ENCODE results near the gene S100A5.
"Not testable (repeated sequence)": the region's sequence is repeated elsewhere in the genome, so short reads cannot be mapped to it uniquely, and the experiment has no call there.

Gene S100A5

GRCh38 chr1:153532181-153532580, 8.6 kb downstream of the S100A5 start:
- no peak for DNase-seq

- DNase-seq: no peak
These were observed 9.1 kb downstream of the S100A5 start for GRCh38 chr1:153531638-153532037.

- no peak for DNase-seq
These were observed 13.1 kb downstream of the S100A5 start for GRCh38 chr1:153527683-153528040.

DNA sequence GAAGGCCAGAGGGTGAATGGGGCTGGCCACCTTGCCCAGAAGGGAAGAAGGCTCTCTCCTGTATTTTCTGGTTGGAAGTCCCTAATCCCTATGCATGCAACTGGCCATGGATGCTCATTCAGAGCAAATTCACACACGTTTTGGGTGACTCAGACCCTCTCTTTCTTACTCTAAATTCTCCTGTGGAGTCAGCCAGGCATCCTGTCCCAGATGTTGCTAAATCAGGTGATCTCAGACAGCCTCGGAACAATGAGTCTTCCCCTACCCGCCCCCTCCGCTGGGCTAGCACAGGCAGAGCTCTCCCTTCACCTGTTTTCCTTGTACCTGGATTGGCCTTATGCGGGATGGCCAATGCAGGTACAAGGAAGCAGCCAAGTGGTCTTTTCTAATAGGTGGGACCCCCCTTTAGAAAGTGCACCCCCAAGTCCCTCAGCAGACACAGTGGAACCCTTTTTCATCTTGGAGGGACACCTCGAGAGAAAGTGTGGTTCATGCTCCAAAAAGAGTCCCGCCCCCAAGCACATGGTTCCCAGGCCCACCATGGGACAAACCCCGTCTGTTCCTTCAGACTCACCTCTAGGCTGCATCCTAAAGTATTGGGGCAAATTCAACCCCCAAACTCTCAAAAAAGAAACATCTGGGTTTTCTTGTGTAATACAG, 13.6 kb downstream of the S100A5 start:
- DNase-seq: no peak

GRCh38 chr1:153526132-153526543, 14.6 kb downstream of the S100A5 start:
- no peak for DNase-seq

GRCh38 chr1:153525088-153525728, 15.5 kb downstream of the S100A5 start:
- DNase-seq: no peak

DNA sequence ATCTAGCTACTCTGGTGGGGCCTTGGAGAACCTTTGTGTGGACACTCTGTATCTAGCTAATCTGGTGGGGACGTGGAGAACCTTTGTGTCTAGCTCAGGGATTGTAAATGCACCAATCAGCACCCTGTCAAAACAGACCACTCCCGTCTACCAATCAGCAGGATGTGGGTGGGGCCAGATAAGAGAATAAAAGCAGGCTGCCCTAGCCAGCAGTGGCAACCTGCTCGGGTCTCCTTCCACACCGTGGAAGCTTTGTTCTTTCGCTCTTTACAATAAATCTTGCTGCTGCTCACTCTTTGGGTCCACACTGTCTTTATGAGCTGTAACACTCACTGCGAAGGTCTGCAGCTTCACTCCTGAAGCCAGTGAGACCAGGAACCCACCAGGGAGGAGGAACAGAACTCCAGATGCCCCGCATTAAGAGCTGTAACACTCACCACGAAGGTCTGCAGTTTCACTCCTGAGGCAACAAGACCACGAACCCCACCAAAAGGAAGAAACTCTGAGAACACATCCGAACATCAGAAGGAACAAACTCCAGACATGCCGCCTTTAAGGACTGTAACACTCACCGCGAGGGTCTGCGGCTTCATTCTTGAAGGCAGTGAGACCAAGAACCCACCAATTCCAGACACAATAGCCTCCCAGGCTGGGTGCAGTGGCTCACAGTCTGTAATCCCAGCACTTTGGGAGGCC, 18.2 kb downstream of the S100A5 start:
- DNase-seq: not testable (repeated sequence)

- not testable (repeated sequence) for DNase-seq
These were observed 18.9 kb downstream of the S100A5 start for GRCh38 chr1:153521808-153522207.

DNA sequence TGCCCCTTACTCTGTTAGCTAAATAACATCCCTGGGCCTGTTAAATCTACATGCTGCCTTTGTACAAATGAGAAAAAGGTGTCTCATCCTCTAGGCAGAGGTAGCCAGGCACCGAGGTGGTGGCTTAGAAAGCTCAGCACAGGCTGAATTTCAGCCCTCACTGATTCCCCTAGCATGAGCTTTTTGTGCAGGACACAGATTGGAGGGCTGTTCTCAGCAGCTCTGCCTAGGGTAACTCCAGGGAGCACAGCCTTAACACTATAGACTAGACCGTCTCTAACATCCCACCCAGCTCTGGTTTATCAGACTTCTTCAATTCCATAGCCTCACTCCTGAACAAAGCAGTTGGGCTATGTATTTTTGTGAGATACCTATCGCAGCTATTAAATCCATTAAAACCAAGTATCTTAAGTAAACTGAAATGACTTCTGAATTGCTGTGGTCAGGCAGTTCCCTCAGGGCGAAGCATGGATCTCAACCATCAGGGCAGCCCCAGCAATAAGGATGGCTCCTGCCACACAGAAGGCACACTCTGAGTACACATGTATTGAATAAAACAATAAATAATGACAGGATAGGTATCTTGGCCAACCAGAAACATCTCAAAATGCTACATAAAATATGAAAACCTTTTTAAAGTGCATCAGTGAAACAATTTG, 19.8 kb downstream of the S100A5 start:
- no peak for DNase-seq

DNA sequence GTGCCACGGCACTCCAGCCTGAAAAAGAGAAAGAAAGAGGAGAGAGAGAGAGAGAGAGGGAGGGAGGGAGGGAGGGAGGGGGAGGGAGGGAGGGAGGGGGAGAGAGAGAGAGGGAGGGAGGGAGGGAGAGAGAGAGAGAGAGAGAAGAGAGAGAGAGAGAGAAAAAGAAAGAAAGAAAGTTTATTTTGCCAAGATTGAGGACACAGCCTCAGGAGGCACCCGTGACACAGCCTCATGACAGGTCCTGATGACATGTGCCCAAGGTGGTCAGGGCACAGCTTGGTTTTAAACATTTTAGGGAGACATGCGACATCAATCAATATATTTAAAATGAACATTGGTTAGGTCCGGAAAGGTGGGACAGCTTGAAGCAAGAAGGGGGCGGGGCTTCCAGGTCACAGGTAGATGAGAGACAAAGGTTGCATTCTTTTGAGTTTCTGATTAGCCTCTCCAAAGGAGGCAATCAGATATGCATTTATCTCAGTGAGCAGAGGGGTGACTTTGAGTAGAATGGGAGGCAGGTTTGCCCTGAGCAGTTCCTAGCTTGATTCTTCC, 20.5 kb downstream of the S100A5 start:
- not testable (repeated sequence) for DNase-seq

DNA sequence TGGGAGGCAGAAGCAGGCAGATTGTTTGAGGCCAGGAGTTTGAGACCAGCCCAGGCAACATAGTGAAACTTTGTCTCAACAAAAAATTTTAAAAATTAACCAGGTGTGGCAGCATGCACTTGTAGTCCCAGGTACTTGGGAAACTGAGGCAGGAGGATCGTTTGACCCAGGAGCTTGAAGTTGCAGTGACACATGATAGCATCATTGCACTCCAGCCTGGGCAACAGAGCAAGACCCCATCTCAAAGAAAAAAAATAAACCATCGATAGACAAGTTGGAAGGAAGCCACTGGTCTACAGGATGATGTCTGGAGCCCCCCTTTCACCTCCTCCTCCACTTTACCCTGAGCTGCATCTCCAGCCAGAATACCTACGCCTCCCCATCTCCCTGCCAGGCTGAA, 21.5 kb downstream of the S100A5 start:
- DNase-seq: no peak

DNA sequence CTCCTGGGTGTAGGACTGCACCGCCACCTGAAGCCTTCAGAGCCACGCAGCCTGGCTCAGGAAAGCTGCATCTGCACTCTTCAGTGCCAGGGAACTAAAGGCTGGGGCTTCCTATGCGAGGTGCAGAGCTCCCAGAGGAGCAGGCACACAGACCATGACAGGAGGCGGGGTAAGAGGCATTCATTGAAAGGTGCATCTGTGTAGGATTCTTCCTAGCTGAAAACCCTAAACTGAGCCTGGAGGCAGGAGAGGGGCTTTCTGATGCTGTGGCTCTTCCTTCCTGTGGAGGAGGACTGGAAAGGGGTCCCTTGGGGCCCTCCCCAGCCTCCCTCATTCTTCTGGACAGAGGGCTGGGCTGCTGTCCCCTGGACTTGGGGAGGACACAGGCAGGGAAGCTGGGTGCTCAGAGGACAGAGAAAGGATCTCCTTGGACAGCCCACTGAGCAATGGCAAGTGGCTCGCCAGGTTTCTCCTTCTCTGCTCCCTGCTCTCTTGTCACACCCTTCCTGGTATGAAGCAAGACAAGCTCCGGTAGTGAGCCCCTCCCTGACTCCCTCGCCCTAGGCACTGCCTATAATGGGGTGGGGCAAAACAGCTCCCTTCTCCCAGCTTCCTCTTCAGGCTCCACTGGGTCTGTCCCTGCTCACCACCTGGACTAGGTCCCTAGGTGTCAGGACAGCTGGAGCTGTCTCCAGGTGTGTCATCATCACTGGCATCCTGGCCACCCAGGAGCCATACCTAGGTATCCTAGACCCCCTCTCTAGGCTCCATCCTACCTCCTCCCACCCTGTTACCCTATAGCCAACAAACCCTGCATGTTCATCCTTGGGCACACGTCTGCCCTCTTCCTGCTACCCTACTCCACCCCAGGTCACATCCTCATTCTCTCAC, 25.0 kb downstream of the S100A5 start:
- DNase-seq: no peak

DNA sequence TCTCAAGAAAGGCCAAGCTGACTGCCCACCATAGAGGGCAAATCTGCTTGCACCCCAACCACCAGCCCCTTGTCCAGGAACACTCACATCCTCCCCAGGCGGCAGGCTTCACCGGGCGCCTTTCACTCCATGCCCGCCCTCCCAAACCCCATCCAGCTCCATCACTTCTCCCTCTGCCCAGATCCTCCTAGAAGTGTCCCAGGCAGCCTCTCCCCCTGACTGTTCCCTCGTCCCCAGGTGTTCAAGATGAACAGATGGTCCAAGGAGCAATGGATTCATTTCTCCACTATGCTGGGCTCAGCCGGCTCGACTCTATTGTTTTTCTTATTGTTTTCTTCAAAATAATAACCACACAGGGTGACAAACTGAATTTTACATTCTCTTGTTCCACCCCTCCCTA, 27.1 kb downstream of the S100A5 start:
- no peak for DNase-seq

DNA sequence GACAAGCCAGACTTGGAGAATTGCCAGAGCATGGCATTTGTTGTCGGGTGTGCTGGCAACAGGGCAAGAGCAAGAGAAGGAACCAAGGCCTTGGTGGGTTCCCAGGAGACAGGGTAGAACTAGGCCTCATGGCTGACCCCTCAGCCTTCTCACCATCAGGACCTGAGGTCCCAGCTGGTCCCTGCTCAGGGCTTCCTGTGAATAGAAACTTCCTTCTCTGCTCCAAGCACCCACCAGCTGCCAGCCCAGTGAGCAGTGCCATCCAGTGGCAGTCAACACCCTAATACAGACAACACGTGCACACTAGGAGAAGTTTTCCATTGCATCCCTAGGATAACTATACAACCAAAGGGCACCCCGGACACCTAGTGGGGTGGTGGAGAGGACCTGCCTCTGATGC, 27.7 kb downstream of the S100A5 start:
- no peak for DNase-seq

GRCh38 chr1:153510984-153511410, 29.7 kb downstream of the S100A5 start:
- no peak for DNase-seq

- DNase-seq: no peak
These were observed 30.9 kb downstream of the S100A5 start for GRCh38 chr1:153509729-153510354.

DNA sequence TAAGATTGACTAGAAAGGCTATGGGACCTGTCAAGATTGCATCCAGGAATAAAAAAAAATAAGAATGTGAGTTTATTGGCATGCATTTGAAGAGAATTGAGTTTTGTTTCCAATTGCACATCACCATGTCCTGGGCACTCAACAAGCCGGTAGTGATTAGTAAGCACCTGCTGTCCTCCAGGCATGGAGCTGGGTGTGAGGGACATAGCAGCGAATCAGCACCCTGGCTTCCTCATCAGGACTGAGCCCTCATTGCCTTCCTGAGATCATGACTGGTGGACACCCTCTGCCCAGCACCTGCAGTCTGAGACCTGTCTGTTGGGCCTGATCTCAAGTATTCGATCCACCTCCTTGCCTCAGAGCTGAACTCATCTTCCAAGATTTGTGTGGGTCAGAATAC, 31.7 kb downstream of the S100A5 start:
- DNase-seq: no peak

GRCh38 chr1:153507926-153508583, 32.7 kb downstream of the S100A5 start:
- DNase-seq: no peak

GRCh38 chr1:153506831-153507413, 33.8 kb downstream of the S100A5 start:
- DNase-seq: peak; percentile 53

DNA sequence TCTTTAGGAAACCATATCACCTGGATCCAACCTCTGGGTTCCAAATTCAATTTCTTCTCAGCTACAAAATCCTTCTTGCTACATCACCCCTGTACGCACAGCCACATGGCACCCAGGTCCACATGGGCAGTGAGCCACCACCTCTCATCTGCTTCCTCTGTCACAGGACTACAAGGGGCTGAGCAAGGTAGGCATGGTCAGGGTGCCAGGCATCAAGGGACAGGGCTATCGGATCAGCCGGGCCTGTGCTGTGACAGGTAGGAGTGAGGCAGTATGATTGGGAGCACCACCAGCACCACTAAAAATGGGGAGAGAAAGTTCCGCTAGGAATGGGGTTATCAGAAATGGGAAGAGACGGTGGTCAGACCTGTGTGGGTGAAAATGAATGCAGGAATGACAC, 34.3 kb downstream of the S100A5 start:
- DNase-seq: no peak

- no peak for DNase-seq
These were observed 35.2 kb downstream of the S100A5 start for GRCh38 chr1:153505576-153505975.

Measured in GOT3 (cell line).